ENCODE data around the gene DIP2C.
"Not testable (repeated sequence)": the region's sequence is repeated elsewhere in the genome, so short reads cannot be mapped to it uniquely, and the experiment has no call there.

Gene DIP2C, protein sequence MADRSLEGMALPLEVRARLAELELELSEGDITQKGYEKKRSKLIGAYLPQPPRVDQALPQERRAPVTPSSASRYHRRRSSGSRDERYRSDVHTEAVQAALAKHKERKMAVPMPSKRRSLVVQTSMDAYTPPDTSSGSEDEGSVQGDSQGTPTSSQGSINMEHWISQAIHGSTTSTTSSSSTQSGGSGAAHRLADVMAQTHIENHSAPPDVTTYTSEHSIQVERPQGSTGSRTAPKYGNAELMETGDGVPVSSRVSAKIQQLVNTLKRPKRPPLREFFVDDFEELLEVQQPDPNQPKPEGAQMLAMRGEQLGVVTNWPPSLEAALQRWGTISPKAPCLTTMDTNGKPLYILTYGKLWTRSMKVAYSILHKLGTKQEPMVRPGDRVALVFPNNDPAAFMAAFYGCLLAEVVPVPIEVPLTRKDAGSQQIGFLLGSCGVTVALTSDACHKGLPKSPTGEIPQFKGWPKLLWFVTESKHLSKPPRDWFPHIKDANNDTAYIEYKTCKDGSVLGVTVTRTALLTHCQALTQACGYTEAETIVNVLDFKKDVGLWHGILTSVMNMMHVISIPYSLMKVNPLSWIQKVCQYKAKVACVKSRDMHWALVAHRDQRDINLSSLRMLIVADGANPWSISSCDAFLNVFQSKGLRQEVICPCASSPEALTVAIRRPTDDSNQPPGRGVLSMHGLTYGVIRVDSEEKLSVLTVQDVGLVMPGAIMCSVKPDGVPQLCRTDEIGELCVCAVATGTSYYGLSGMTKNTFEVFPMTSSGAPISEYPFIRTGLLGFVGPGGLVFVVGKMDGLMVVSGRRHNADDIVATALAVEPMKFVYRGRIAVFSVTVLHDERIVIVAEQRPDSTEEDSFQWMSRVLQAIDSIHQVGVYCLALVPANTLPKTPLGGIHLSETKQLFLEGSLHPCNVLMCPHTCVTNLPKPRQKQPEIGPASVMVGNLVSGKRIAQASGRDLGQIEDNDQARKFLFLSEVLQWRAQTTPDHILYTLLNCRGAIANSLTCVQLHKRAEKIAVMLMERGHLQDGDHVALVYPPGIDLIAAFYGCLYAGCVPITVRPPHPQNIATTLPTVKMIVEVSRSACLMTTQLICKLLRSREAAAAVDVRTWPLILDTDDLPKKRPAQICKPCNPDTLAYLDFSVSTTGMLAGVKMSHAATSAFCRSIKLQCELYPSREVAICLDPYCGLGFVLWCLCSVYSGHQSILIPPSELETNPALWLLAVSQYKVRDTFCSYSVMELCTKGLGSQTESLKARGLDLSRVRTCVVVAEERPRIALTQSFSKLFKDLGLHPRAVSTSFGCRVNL (N-terminal part only)

DNA sequence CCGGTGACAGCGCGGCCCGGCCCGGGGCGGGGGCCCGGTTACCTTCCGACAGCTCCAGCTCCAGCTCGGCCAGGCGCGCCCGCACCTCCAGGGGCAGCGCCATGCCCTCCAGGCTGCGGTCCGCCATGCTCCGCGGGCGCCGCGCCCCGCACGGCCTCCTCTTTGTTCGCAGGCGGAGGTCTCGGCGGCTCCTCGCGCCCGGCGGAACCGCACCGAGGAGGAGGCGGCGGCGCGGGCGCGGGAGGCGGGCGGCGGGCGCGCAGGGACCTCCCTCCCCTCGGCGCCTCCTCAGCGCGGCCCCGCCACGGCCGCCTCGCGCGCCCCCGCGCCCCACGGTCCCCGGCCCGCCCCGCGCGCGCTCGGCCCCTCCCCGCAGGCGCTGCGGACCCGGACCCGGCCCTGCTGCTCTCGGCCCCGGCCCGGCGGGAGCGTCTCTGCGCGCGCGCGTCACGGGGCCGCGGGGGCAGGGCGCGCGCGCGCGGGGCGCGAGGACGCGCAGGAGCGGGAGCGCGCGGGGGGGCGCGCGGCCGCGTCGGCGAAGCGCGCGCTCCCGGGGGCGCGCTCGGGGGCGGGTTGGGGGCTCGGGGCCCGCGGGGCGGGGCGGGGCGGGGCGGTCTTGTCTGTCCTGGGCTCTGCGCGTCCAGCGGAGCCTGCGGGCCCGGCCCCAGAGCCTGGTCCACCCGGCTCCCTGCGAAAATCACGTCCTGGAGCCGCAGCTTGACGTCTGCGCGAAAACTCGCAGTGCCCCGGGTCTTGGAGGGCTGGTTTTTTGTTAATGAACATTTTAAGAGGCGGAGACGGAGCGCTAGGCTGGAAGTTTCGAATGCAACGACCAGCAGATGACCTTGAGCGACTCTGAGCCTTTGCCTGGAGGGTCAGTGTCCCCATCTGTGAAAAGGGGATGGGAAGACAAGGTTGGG lies at the start of gene DIP2C:
TSS of gene DIP2C (minus strand) at position 217 of the 920 bp plus-strand sequence. CDS start at position 127, 90 bp downstream.
- DNase-seq = no peak

GRCh38 chr10:734481-734880 lies 45.0 kb upstream of the DIP2C start:
- no peak for DNase-seq

- no peak for DNase-seq
Measured at GRCh38 chr10:733086-733485, 43.6 kb upstream of the DIP2C start.

DNA sequence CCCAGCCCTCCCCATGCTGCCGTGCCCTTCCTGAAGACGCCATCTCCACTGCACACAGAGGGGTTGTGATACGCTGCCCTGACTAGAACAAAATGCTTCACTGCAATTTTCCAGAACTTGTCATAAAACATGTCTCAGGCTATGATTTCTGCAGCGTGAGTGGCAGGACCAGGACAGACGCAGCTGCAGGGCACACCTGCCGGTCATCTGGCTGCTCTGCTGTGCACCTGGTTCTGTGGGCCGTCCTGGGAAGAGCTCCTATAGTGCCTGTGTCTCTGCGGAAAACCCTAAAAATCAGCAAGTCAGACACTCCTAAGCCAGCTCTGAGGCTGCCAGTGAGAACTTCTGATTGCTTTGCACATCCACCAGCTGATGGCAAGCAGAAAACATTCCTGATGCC lies 39.7 kb upstream of the DIP2C start:
- DNase-seq = no peak

GRCh38 chr10:728603-729002 lies 39.1 kb upstream of the DIP2C start:
- no peak for DNase-seq

GRCh38 chr10:727162-727790 lies 37.8 kb upstream of the DIP2C start:
- DNase-seq = no peak

- DNase-seq = no peak
Measured at GRCh38 chr10:725786-726185, 36.3 kb upstream of the DIP2C start.

DNA sequence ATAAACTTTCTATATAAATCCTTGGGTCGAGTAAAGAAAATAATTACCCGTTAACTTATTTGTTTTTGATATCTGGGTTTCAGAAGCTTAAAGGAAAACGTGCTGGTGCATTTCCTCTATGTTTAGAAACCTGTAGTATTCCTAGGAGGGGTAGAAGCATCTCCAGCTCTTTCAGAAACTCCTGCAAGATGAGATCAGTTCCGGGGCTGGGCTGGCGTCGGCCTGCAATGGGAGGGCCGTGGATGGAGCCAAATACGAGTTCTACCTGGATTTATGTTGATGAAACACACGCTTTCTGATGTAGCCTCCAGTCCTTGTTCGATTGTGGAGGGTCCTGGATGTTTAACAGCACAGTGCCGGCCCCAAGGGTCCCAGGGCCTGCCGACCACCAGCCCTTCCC lies 35.8 kb upstream of the DIP2C start:
- DNase-seq = no peak

- no peak for DNase-seq
Measured at GRCh38 chr10:723973-724372, 34.5 kb upstream of the DIP2C start.

DNA sequence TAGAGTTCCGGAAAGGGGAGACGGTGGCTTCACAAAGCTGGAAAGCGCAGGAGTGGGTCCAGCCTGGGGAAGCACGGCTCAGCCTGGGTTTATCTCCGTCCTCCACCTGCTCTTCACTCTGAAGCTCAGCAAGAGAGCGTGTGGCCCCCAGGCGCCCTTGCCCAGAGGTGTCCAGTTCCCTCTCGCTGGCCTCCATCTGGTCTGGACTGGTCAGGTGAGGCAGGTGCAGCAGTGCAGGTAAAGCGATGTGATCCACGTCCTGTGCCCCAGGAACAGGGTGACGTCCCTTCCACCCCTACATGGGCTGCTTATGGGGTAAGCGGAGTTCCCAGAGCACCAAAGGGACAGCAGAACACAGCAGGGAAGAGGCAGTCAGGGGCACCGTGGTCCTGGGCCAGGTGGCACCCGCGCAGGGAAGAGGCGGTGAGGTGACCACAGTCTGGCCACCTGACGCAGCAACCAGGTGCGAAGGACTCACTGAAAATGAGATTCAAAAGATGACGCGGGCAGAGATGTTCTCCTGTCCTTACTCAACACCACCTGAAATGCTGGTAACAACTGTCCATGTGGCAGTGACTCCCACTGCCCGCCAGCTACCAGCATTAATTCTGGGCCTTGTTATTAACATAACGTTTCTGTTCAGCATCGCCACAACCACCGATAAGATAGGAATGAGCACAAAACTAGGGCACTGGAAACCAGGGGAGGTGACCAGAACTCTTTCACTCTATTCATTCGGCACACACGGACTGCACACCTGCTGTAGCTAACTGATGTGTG lies 33.0 kb upstream of the DIP2C start:
- no peak for DNase-seq

GRCh38 chr10:718143-718700 lies 28.8 kb upstream of the DIP2C start:
- DNase-seq = no peak

- DNase-seq = no peak
Measured at GRCh38 chr10:717458-717857, 28.0 kb upstream of the DIP2C start.

DNA sequence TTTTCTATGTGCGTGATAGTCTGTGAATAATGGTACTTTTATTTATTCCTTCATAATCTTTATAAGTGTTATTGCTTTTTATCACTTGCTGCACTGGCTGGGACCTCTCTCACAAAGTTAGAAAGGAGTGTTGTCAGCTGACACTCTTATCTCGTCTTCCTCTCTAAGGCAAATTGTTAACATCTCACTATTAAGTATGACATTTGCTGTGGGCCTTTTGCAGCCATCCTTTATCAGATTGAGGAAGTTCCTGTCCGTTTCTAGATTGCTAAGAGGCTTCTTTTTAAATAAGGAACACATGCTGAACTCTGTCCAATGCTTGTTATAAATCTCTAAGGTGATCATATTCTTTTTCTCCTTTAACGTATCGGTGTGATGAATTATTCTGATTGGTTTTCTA lies 27.4 kb upstream of the DIP2C start:
- DNase-seq = no peak

DNA sequence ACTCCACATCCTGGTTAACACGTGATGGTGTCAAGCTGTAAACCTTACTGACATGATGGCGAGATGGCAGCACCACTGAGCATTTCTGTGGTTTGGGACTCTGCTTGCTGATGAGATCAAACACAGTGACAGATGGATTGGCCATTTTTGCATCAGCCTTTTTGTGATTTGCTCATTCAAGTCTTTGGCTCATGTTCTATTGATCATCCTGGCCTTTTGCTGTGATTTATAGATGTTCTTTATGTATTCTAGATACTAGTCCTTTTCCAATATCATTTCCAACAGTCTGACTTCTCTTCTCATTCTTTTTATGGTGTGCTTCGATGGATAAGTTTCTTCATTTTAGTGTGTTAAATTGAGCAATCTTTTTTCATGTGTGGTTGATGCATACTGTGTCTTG lies 24.7 kb upstream of the DIP2C start:
- DNase-seq = no peak

- no peak for DNase-seq
Measured at GRCh38 chr10:712575-712974, 23.1 kb upstream of the DIP2C start.

DNA sequence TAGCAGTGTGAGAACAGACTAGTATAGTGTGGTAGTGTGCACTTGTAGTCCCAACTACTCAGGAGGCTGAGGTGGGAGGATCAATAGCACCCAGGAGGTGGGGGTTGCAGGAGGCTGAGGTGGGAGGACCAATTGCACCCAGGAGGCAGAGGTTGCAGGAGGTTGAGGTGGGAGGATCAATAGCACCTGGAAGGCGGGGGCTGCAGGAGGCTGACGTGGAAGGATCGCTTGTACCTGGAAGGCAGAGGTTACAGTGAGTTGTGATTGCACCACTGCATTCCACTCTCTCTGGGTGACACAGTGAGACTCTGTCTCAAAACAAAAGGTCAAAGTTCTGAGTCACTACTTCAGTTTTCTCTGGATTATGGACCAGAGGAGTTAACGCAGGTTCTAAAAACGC lies 22.6 kb upstream of the DIP2C start:
- no peak for DNase-seq

DNA sequence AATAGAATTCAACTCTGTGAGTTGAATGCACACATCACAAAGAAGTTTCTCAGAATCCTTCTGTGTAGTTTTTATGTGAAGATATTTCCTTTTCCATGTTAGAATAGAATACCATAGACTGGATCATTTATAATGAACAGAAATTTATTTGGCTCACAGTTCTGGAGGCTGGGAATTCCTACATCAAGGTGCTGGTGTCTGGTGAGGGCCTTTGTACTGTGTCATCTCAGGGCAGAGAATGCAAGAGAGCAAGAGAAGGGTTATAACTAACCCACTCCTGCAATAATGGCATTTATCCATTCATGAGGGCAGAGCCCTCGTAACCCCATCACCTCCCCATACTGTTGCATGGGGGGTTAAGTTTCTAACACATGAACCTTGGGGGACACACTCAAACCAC lies 18.4 kb upstream of the DIP2C start:
- no peak for DNase-seq

DNA sequence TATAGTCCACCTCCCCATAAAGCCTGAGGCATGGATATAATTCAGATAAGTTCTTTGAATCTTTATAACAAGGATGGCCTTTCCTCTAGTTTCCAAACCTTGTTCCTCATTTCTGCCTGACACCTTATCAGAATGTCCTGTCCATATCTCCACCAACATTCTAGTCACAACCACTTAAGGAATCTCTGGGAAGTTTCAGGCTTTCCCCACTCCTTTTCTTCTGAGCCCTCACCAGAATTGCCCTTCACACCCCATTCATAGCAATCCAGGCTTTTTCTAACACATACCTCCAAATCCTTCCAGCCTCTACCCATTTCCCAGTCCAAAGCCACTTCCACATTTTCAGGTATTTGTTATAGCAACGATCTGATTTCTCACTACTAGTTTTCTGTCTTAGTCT lies 18.0 kb upstream of the DIP2C start:
- DNase-seq = no peak

- DNase-seq = no peak
Measured at GRCh38 chr10:703118-703517, 13.7 kb upstream of the DIP2C start.

GRCh38 chr10:700183-700582 lies 10.7 kb upstream of the DIP2C start:
- DNase-seq = not testable (repeated sequence)

All from activated T-cell treated with anti-CD3 and anti-CD28 coated beads, Interleukin-2, amount 50 U/mL, for 1 hour (primary cell).